Sigmoid colon (tissue), 7 donors: ENCODE measurements around the gene CLCN1. TPM values are rescaled to one million over a fixed set of nuclear protein-coding genes. Genes with fewer than 3 reads are reported as not detected.

ENCODE experiments used
- DNase-seq: peaks from one replicate; pipeline ENCODE4 v3.0.0-alpha.2; 2019
- H3K27ac ChIP-seq, 4 donors: fragments of 200-600 bp; sonication (generic); one replicate each; pipeline ENCODE4 v1.5.1; 2016 to 2019; ENCODE audit warnings: mild to moderate bottlenecking in 1 of 4
- H3K27me3 ChIP-seq, 3 donors: fragments of 200-600 bp; sonication (generic); one replicate each; pipeline ENCODE4 v1.5.1; 2019; ENCODE audit warnings: mild to moderate bottlenecking in 1 of 3
- H3K36me3 ChIP-seq, 4 donors: fragments of 200-600 bp; sonication (generic); one replicate each; pipeline ENCODE4 v1.5.1; 2016 to 2019
- H3K4me1 ChIP-seq, 4 donors: fragments of 200-600 bp; sonication (generic); one replicate each; pipeline ENCODE4 v1.5.1; 2017 to 2019
- H3K4me3 ChIP-seq, 4 donors: fragments of 200-600 bp; sonication (generic); one replicate each; pipeline ENCODE4 v1.5.1; 2017 to 2019; ENCODE audit warnings: mild to moderate bottlenecking in 2 of 4, moderate library complexity in 1 of 4
- H3K9me3 ChIP-seq, 4 donors: fragments of 200-600 bp in 3 of 4; sonication (generic) in 3 of 4; one replicate each; pipeline versions ENCODE4 v1.5.1 to v1.6.1; 2013 to 2019
- CTCF ChIP-seq, 4 experiments: fragments of 450-650 bp in 3 of 4; fragments of 200-600 bp in 1 of 4; IDR thresholded peaks; one replicate each; pipeline ENCODE4 v1.5.1; 2016 to 2019; ENCODE audit warnings: antibody characterized with exemption in 4 of 4, mild to moderate bottlenecking in 3 of 4, moderate library complexity in 2 of 4
- EP300 ChIP-seq, 4 donors: sonication (generic); formaldehyde crosslinking; IDR thresholded peaks; one replicate each; pipeline ENCODE4 v1.6.1; 2017; ENCODE audit warnings: antibody characterized with exemption in 4 of 4
- POLR2A ChIP-seq, 2 donors: fragments of 450-650 bp; IDR thresholded peaks; one replicate each; pipeline ENCODE4 v1.6.1; 2016; ENCODE audit warnings: antibody characterized with exemption in 2 of 2, mild to moderate bottlenecking in 2 of 2, moderate library complexity in 2 of 2
- POLR2AphosphoS5 ChIP-seq, 4 donors: sonication (generic); formaldehyde crosslinking; IDR thresholded peaks; one replicate each; pipeline ENCODE4 v1.6.1; 2017; ENCODE audit warnings: antibody characterized with exemption in 4 of 4
- WGBS, 2 donors: extraction: QIAGEN DNeasy Blood & Tissue Kit; methylation state at CpG; one replicate each; pipeline ENCODE4 v1.1.7; 2013; 5-methylcytosine and 5-hydroxymethylcytosine counted together
- intact Hi-C: fragments of 100-400 bp; cut with DNase I; formaldehyde crosslinking; loops from one replicate; pipeline ENCODE4 v1.15.1; 2023
- polyA plus RNA-seq, 3 donors: library from polyadenylated mRNA; stranded (reverse); fragments of 200-250 nt; gene quantifications; one replicate each; pipeline ENCODE4 v1.2.3, GENCODE V29; 2013
- total RNA-seq, 4 donors: library from RNA; depleted of rRNA; stranded (reverse); fragments of >200 nt; gene quantifications; one replicate each; pipeline ENCODE4 v1.1.0, GENCODE V29; 2016
- donor health status: healthy with polysubstance abuse.
- donor health status: Bipolar disorder and iron deficiency.
- donor health status: healthy.

The CLCN1 gene
- total and polyA plus RNA-seq, 7 donors, result 0.14 to 0.15 TPM; not detected in 5

GRCh38 chr7:143329471-143330170 is 13.7 kb downstream of the CLCN1 start:
- intact Hi-C loops, result no loop called here
- DNase-seq, result no peak
- Histone ChIP-seq H3K36me3 (no peaks in the 10 kb centered on the region), H3K9me3 (no peaks in the 10 kb centered on the region), H3K27me3 (no peaks in the 10 kb centered on the region), H3K27ac (no peak overlapping the region), H3K4me1 (peaks cover 0 to 9% (median 8%) of the 10 kb centered on the region in 4 donors), H3K4me3 (no peak overlapping the region)
- no peak for TF ChIP-seq EP300 (IDR thresholded peaks at IDR 0.05)
- TF ChIP-seq POLR2A (IDR thresholded peaks at IDR 0.05), result no peak
- TF ChIP-seq POLR2AphosphoS5 (IDR thresholded peaks at IDR 0.05), result no peak
- TF ChIP-seq CTCF (IDR thresholded peaks at IDR 0.05), result no peak
- WGBS, 2 donors, result 90 to 93% methylated on average over 10 of the region's 10 CpGs

GRCh38 chr7:143331179-143331801 is 15.4 kb downstream of the CLCN1 start:
- intact Hi-C loops, result no loop called here
- no peak overlapping the region for H3K4me3 ChIP-seq
- 80 to 85% methylated on average over 8 of the region's 8 CpGs for WGBS, 2 donors
- H3K36me3 ChIP-seq, result no peaks in the 10 kb centered on the region
- H3K27me3 ChIP-seq, result no peaks in the 10 kb centered on the region
- no peak for TF ChIP-seq POLR2A (IDR thresholded peaks at IDR 0.05)
- peak in 1 of 4 donors; percentile 17 for TF ChIP-seq POLR2AphosphoS5 (IDR thresholded peaks at IDR 0.05)
- H3K9me3 ChIP-seq, result no peaks in the 10 kb centered on the region
- peak overlapping the region in 3 of 4 donors; percentile 13 to 68 (median 65) for H3K27ac ChIP-seq
- H3K4me1 ChIP-seq, result peaks cover 0 to 9% (median 8%) of the 10 kb centered on the region in 4 donors
- DNase-seq, result no peak

GRCh38 chr7:143334244-143334643 is 18.3 kb downstream of the CLCN1 start:
- Histone ChIP-seq H3K27ac (no peak overlapping the region), H3K4me1 (peaks cover 0 to 9% (median 8%) of the 10 kb centered on the region in 4 donors), H3K36me3 (no peaks in the 10 kb centered on the region), H3K27me3 (peaks cover 0 to 4% (median 0%) of the 10 kb centered on the region in 3 donors), H3K4me3 (no peak overlapping the region), H3K9me3 (no peaks in the 10 kb centered on the region)
- WGBS, 2 donors, result 53 to 67% methylated on average over 1 of the region's 1 CpG
- no peak for TF ChIP-seq POLR2AphosphoS5 (IDR thresholded peaks at IDR 0.05)
- no peak for TF ChIP-seq CTCF (IDR thresholded peaks at IDR 0.05)
- no peak for TF ChIP-seq EP300 (IDR thresholded peaks at IDR 0.05)
- TF ChIP-seq POLR2A (IDR thresholded peaks at IDR 0.05), result no peak
- intact Hi-C loops, result no loop called here
- no peak for DNase-seq

- DNase-seq, result no peak
- Histone ChIP-seq H3K27me3 (peaks cover 0 to 4% (median 0%) of the 10 kb centered on the region in 3 donors), H3K27ac (no peak overlapping the region), H3K36me3 (no peaks in the 10 kb centered on the region), H3K9me3 (no peaks in the 10 kb centered on the region), H3K4me3 (no peak overlapping the region), H3K4me1 (no peaks in the 10 kb centered on the region)
- intact Hi-C loops, result no loop called here
- WGBS, 2 donors, result 90% methylated on average over 3 of the region's 3 CpGs
- no peak for TF ChIP-seq POLR2A (IDR thresholded peaks at IDR 0.05)
- TF ChIP-seq CTCF (IDR thresholded peaks at IDR 0.05), result no peak
- TF ChIP-seq POLR2AphosphoS5 (IDR thresholded peaks at IDR 0.05), result no peak
- no peak for TF ChIP-seq EP300 (IDR thresholded peaks at IDR 0.05)
Measured at GRCh38 chr7:143337216-143337615, 21.3 kb downstream of the CLCN1 start.

GRCh38 chr7:143341842-143342241 is 25.9 kb downstream of the CLCN1 start:
- Histone ChIP-seq H3K27ac (no peak overlapping the region), H3K4me3 (no peak overlapping the region), H3K4me1 (peaks cover 0 to 5% (median 5%) of the 10 kb centered on the region in 4 donors), H3K9me3 (no peaks in the 10 kb centered on the region), H3K36me3 (no peaks in the 10 kb centered on the region), H3K27me3 (peaks cover 0 to 16% (median 0%) of the 10 kb centered on the region in 3 donors)
- 93 to 94% methylated on average over 8 of the region's 8 CpGs for WGBS, 2 donors
- intact Hi-C loops, result no loop called here
- DNase-seq, result no peak
- TF ChIP-seq POLR2AphosphoS5 (IDR thresholded peaks at IDR 0.05), result no peak
- TF ChIP-seq EP300 (IDR thresholded peaks at IDR 0.05), result no peak
- TF ChIP-seq CTCF (IDR thresholded peaks at IDR 0.05), result no peak
- TF ChIP-seq POLR2A (IDR thresholded peaks at IDR 0.05), result no peak
